Body of pancreas (tissue), 4 donors: ENCODE data around the gene IL3RA.

ENCODE experiments used
- POLR2A ChIP-seq, 3 donors: fragments of 450-650 bp; IDR thresholded peaks; one replicate each; pipeline ENCODE4 v1.6.1; 2016; ENCODE audit warnings: antibody characterized with exemption in 3 of 3, mild to moderate bottlenecking in 2 of 3
- TF ChIP-seq, protein P1 (sequence below), 7 experiments: fragments of 450-650 bp in 4 of 7; fragments of 200-600 bp in 3 of 7; sonication (generic) in 3 of 7; IDR thresholded peaks; one replicate each; pipeline ENCODE4 v1.5.1; 2016 to 2019; ENCODE audit warnings: antibody characterized with exemption in 7 of 7

DNA sequence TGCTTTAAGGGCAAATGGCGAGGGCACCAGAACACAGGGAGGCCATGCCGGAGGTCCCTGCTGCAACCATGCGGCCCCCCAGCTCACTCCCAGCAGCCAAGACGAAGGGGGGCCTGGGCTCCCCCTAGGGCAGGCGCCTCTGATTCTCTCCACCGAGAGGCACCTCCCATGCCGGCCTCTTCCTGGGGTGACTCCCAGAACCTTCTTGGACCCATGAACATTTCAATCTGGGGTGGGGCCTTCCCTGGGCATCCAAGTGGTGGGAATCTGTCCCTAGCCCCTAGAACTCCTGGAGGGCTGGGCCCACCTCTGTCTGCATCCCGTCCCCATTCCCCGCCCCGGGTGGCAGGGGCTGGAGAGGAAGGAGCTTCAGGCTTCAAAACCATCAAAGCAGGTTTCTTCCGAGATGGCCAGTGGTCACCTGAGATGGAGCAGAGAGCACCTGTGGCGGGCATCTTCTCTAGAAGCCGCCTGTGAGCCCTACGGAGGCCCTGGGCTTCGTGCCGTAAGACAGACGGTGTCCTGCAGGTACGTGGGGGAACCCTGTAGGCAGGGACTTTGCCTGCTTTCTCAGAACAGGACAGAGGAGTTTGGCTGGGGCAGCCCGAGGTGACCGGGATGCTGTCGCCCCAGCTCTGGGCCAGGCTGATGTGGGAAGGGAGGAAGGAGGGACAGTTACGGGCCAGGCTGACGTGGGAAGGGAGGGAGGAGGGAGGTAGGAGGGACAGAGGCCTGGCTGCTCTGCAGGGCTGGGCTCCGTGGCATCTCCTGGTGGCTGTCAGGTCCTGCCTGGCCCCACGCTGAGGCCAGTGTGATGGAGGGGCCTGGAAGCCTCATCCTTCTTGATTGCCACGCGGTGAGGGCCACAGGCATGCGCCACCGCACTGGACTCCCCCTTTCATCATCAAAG lies 62.1 kb downstream of the IL3RA start:
- TF ChIP-seq, protein P1, sequence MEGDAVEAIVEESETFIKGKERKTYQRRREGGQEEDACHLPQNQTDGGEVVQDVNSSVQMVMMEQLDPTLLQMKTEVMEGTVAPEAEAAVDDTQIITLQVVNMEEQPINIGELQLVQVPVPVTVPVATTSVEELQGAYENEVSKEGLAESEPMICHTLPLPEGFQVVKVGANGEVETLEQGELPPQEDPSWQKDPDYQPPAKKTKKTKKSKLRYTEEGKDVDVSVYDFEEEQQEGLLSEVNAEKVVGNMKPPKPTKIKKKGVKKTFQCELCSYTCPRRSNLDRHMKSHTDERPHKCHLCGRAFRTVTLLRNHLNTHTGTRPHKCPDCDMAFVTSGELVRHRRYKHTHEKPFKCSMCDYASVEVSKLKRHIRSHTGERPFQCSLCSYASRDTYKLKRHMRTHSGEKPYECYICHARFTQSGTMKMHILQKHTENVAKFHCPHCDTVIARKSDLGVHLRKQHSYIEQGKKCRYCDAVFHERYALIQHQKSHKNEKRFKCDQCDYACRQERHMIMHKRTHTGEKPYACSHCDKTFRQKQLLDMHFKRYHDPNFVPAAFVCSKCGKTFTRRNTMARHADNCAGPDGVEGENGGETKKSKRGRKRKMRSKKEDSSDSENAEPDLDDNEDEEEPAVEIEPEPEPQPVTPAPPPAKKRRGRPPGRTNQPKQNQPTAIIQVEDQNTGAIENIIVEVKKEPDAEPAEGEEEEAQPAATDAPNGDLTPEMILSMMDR (IDR thresholded peaks at IDR 0.05): no peak
- no peak for TF ChIP-seq POLR2A (IDR thresholded peaks at IDR 0.05)
